HG03354 (cell line): ENCODE measurements around the gene PDE4DIP.
"Not testable (repeated sequence)": the region's sequence is repeated elsewhere in the genome, so short reads cannot be mapped to it uniquely, and the experiment has no call there.

Experiments
- ATAC-seq: cut with Tn5 transposase; IDR thresholded peaks from one replicate; pipeline ENCODE4 v1.9.1; 2021; ENCODE audit warnings: mild to moderate bottlenecking; ENCODE audit not compliant: unreplicated experiment, poor library complexity, severe bottlenecking

PDE4DIP gene

GRCh38 chr1:148844220-148844619 lies at the start of gene PDE4DIP:
TSS of gene PDE4DIP (plus strand) at chr1:148844428. CDS start at chr1:148844775, 347 bp downstream.
- ATAC-seq: not testable (repeated sequence)

GRCh38 chr1:148808268-148808928 lies 35.8 kb upstream of the PDE4DIP start:
- not testable (repeated sequence) for ATAC-seq

- not testable (repeated sequence) for ATAC-seq
These were observed 35.3 kb upstream of the PDE4DIP start for GRCh38 chr1:148808929-148809283.

GRCh38 chr1:148822180-148822579 lies 22.0 kb upstream of the PDE4DIP start:
- ATAC-seq: not testable (repeated sequence)

GRCh38 chr1:148823822-148824221 lies 20.4 kb upstream of the PDE4DIP start:
- ATAC-seq: not testable (repeated sequence)

GRCh38 chr1:148825029-148825428 lies 19.2 kb upstream of the PDE4DIP start:
- not testable (repeated sequence) for ATAC-seq

- ATAC-seq: not testable (repeated sequence)
These were observed 15.7 kb upstream of the PDE4DIP start for GRCh38 chr1:148828531-148828930.

- not testable (repeated sequence) for ATAC-seq
These were observed 15.3 kb upstream of the PDE4DIP start for GRCh38 chr1:148828962-148829361.

- not testable (repeated sequence) for ATAC-seq
These were observed 14.9 kb upstream of the PDE4DIP start for GRCh38 chr1:148829365-148829764.

GRCh38 chr1:148841262-148841661 lies 3.0 kb upstream of the PDE4DIP start:
- ATAC-seq: not testable (repeated sequence)

- not testable (repeated sequence) for ATAC-seq
These were observed 423 bp downstream of the PDE4DIP start for GRCh38 chr1:148844651-148845050.

- not testable (repeated sequence) for ATAC-seq
These were observed 840 bp downstream of the PDE4DIP start for GRCh38 chr1:148845068-148845467.

GRCh38 chr1:148850347-148850746 lies 6.1 kb downstream of the PDE4DIP start:
- ATAC-seq: not testable (repeated sequence)

- not testable (repeated sequence) for ATAC-seq
These were observed 6.6 kb downstream of the PDE4DIP start for GRCh38 chr1:148850840-148851239.

GRCh38 chr1:148851684-148852083 lies 7.5 kb downstream of the PDE4DIP start:
- ATAC-seq: not testable (repeated sequence)

- not testable (repeated sequence) for ATAC-seq
These were observed 9.1 kb downstream of the PDE4DIP start for GRCh38 chr1:148853363-148853762.

- not testable (repeated sequence) for ATAC-seq
These were observed 9.8 kb downstream of the PDE4DIP start for GRCh38 chr1:148854063-148854462.

GRCh38 chr1:148855367-148855766 lies 11.1 kb downstream of the PDE4DIP start:
- not testable (repeated sequence) for ATAC-seq

- not testable (repeated sequence) for ATAC-seq
These were observed 15.8 kb downstream of the PDE4DIP start for GRCh38 chr1:148860049-148860448.

- ATAC-seq: not testable (repeated sequence)
These were observed 16.5 kb downstream of the PDE4DIP start for GRCh38 chr1:148860579-148861259.

- ATAC-seq: not testable (repeated sequence)
These were observed 18.4 kb downstream of the PDE4DIP start for GRCh38 chr1:148862590-148862989.
